Measurements from ENCODE around the gene ZC3H12A. TPM values are rescaled to one million over a fixed set of nuclear protein-coding genes. Genes with fewer than 3 reads are reported as not detected.

ZC3H12A gene
- polyA plus RNA-seq, 5 donors = 1.1 to 2.7 (median 1.9) TPM

DNA sequence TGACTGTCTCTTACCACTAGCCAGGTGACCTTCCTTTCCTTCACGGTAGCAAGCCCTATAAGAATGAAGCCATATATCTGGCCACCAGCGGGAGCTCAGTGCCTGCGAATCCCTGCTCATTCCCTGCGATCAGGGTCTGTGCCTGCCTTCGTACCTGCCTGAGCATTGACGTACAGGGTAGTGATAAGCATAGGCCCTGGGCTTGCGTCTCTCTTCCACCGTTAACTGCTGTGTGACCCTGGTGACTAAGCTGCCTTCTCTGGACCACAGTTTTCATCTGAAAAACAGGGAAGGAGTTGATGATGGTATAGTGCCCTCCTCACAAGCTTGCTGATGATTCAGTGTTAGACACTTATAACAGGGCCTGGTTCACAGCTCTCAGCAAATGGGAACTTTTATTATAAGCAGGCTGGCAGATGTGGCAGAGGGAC is 4.1 kb downstream of the ZC3H12A start:
- no peak for DNase-seq

DNA sequence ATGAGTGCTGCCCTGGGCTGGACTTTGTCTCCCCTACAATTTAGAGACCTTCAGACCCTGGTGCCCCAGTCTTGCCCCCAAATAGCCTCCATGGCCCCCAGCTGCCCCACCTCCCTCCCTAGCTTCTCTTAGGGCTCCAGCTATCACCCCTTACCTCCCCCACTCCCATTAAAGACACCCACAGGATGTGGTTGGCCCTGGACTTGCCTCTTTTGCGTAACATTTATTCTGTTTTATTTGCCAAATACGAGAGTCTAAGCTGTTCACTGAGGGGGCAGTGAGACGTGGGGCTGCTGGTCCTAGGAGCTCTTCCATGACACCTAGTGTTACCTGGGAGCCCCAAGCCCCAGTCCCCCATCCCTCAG is 4.5 kb downstream of the ZC3H12A start:
- no peak for DNase-seq

DNA sequence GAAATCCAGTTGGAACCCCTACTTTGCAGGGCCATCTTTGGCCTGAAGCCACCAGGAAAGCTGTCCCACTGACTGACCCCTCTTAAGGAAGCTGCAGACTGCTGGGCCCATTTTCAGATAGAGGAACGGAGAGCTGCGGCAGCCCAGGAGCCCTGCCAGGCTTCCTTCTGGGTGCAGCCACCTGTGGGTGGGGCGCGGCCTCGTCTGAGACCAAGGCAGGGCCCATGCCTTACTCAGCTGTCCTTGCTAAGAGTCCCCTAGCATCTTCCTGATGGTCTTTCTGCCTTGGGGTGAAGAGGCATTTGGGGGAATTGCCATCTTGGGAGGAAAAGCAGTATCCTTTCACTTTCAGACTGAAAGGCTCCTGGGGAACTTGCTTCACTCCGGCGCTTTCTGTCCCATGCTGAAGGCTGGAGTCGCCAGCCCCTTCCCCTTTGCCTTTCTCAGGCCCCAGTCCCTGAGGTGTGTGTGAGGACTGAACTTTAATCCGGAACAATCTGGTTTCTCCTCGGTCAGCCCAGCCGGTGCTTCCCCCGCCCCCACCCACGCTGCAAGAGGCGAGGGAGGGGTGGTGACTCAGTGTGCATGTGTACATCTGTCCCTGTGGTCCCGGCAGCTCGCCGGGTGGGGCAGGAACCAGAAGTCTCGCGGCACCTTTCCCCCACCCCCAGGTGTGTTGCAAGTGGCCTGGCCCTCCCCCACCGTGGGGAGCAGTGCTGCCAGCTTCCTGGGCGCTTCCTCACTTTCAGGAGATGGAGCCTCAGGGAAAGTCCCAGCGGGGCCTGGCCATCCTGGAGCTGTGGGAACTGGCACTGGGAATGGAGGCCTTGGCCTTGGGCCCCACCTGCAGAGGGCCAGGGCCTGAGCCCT is 5.1 kb downstream of the ZC3H12A start:
- no peak for DNase-seq

DNA sequence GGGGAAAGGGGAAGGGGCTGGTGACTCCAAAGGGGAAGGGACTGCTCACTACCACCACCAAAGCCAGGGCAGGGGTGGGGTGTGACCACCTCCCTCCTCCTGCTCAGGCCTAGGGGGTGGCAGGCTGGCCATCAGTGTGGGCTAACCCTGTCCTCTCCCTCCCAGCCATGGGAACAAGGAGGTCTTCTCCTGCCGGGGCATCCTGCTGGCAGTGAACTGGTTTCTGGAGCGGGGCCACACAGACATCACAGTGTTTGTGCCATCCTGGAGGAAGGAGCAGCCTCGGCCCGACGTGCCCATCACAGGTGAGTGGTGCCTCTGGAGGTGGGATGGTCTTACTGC is 5.7 kb downstream of the ZC3H12A start:
- no peak for DNase-seq

DNA sequence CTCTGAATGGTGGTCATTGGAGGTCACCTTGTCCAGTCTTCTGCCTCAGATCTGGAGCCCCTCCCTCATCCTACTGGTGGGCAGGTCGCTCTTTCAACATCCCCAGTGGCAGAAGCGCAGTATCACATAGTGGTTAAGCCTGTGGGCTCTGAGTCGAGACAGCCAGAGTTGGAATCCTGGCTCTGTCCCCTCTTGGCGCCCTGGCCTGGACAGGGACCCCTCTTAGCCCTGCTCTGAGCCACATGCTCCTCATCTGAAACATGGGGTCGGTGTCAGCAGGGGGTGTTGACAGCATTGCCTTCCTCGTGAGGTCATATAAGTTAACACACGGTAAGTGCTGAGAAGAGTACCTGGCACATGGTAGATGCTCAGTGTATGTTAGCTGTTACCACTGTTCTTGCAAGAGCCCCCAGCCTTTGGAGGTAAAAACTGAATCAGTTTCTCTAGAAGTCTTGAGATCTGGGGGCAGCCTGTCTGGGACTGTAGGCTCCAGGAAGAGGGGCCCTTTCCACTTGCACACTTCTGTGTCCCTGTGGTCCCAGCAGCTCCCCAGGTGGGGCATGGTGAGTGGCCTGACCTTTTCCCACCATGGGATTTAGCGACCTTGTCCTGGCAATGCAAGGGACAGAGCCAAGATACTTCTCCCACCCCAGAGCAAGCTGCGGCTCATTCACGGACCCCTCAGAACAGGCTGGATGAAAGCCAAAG is 6.4 kb downstream of the ZC3H12A start:
- DNase-seq = no peak

DNA sequence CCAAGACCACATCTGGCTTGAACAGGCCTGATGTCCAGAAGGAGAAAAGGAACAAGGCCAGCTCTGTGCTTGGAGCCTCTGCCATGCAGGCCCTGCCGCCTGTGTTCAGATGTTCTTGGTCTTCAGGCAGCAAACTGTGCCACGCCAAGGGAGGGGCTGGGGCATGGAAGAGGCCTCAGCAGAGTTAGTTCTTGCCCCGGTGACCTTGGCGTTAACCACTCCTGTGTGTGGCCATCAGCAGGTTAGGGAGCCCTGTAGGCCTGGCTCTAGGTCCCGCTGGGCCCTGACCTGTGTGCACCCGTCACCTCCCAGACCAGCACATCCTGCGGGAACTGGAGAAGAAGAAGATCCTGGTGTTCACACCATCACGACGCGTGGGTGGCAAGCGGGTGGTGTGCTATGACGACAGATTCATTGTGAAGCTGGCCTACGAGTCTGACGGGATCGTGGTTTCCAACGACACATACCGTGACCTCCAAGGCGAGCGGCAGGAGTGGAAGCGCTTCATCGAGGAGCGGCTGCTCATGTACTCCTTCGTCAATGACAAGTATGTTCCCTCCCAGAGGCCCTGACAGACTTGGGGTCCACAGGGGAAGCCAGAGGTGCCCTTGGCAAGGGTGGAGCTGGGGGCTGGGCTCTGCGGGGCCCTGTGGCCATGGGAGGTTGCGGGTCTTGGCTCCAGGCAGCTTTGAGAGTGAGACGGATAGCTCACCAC is 7.1 kb downstream of the ZC3H12A start:
- no peak for DNase-seq

DNA sequence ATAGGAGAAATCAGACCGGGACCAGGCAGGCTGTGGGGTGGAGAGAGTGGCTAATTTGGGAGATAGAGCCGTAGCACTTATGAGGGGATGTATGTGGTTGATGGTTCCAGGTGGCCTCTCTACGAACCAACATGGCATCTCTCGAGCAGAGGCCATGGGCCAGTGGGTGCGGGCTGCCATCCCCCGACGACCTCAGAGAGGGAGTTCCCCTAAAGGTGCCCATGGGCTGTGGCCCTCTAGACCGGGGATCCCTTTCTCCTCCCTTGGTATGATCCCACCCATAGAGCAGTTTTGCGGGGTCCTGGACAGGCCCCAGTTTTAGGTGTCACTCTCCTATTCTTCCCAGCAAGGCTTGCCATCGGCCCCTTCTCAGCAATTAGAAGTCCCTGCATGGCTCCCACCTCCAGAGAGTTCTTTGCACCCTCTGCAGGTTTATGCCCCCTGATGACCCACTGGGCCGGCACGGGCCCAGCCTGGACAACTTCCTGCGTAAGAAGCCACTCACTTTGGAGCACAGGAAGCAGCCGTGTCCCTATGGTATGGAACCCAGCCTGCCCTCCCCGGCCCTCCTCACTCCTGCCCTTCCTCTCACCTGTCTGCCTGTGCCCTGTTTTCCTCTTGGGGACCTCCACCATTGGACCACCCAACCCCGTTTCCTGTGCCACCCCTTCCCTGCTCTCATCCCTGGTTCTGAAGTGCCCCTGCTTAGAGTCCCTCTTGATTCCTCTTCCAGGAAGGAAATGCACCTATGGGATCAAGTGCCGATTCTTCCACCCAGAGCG is 7.8 kb downstream of the ZC3H12A start:
- DNase-seq = no peak

DNA sequence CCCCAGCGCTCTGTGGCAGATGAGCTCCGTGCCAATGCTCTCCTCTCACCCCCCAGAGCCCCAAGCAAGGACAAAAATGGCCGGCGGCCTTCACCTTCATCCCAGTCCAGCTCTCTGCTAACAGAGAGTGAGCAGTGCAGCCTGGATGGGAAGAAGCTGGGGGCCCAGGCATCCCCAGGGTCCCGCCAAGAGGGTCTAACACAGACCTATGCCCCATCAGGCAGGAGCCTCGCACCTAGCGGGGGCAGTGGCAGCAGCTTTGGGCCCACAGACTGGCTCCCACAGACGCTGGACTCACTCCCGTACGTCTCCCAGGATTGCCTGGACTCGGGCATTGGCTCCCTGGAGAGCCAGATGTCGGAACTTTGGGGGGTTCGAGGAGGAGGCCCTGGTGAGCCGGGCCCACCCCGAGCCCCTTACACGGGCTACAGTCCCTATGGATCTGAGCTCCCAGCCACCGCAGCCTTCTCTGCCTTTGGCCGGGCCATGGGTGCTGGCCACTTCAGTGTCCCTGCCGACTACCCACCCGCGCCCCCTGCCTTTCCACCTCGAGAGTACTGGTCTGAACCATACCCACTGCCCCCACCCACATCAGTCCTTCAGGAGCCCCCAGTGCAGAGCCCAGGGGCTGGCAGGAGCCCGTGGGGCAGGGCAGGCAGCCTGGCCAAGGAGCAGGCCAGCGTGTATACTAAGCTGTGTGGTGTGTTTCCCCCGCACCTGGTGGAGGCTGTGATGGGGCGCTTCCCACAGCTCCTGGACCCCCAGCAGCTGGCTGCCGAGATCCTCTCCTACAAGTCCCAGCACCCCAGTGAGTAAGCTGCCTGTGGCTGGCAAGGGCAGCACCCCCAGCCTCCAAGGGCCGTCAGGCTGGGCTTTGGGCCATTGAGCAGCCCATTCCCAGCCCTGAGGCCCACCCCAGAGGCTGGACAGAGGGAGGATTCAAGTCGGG is 8.7 kb downstream of the ZC3H12A start:
- no peak for DNase-seq

DNA sequence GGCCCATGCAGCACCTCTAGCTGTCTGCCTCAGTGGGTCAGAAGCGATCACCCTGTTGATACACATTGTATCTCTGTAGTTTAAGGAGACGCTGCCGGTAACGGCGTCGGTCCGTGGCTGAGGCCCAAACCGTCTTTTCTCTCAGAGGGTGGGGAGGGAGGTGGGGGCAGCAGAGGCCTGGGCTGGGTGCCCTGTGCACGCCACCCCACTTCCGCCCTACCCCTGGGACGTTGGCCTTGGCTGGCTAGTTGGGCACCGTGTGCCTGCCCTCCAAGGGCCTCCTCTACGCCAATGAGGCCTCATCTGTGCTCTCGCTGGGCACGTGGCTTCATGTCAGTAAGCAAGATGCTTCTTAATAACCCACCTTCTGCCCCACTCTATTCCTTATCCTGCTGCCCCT is 9.4 kb downstream of the ZC3H12A start:
- no peak for DNase-seq

DNA sequence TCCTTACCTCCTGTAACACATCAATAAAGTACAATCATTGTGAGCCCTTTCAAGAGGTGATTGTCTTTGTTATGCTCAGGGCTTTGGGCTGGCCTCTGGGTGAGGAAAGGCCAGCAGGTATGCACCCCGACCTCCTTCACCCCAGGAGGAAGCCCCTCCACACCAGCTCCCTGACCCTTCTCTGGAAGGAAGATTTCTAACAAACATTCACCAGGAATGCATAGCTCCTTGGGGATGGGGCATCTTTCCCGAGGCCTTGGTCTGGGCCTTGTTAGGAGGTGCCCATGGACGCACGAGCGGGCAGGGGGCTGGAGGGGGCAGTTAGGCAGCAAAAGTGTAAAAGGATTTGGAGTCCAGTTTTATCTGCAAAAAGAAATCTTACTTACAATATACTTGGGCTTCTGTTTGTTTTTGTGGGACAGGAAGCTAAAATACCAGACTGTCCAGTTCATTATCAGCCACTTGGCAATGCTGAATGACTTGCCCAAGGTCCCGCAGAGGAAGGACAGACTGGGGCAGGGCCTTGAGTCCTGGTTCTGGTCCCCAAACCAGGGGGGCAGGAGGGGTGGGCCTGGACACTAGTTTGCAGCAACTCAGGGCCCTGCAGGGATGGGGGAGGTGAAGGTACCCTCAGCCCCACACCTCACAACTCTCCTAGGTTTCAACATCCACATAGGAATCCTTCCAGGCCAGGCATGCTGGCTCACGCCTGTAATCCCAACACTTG is 10.1 kb downstream of the ZC3H12A start:
- DNase-seq = no peak

DNA sequence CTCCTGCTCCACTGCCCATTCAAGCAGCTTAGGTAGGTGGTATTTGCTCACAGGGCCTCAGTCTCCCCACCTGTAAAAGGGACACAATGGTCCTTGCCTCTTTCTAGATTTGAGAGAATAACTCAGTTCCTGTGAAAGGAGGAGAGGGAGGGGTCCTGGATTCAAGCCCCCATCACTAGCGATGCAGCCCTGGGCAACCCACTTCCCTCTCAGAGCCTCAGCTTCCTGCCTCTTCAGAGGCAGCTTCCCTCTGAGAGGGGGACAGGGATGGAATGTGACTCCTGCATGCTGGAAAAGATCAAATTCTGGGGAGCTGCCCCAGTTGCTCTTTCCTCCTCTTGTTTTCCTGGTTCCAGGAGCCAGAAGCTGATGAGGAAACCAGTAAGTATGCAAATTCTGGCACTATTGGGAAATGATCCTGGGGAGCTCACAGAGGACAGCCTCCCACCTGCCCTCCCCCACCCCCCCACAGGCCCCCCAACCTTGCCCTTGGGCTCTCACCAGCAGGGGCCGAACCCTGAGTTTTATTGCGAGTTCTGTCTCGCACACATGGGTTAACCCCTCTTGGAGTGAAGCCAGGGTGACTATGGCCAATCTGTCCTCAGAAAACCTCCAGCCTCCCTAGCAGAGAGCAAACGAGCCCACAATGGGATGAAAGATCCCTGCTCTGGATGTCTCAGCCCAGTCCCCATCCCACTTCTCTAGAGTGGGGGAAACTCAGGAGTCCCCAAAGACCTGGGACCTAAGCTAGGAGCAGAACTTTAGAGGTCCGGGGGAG is 11.7 kb downstream of the ZC3H12A start:
- no peak for DNase-seq

DNA sequence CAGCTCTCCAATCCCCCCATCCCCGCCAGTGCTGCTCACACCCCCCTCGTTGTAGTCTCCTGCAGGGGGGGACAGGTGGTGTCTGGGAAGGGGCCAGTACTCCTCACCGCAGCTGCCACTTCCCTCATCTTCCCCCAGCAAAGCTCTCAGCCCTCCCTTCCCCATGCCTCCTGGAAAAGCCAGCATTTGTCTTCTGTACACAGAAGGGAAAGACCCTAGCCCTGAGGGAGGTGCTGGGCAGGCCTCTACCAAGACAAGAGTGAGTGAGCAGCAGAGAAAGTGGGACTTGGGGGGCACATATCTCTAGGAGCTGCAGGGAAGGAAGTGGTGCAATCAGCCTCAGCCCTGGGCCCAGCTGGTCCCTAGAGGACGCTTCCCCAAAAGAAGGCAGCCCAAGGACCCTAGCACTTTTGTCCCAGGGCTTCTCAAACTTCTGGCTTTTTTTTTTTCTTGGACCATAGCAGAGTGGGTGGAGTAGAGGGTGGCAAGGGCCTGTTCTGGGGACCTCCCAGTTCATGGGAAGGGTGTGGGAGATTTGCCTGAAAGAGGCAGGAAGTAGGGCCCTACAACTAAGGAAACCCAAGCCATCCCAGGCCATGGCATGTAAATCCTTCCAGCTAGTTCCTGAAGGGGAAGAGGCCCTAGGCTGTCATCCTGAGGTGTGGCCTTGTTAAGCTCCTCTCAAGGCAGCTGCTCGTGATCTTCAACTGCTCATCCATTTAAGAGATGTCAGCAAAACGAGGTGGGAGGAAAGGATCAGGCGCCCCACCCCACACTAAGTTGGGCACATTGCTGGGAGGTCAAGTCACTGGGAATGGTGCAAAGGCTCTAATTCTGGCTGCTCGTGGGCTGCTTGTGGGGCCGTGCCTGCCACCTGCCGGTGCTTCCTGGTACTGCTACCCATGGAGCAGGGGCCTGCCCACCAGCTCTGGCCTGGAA is 12.6 kb downstream of the ZC3H12A start:
- DNase-seq = peak in 1 of 2 donors; percentile 63

DNA sequence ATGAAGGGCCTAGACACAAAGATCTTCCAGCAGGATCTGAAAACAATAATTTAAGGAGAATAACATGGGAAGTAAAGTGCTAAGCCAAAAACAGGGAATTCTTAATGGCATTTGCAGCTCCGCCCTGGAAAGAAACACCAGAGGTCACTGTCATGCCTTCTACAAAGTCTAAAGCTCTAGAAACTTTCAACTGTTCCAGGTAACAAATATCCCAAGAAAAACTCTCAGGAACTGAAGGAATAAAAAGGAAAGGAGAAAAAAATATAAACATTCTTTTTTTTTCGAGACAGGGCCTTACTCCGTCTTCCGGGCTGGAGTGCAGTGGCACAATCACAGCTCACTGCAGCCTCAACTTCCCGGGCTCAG is 13.2 kb downstream of the ZC3H12A start:
- no peak for DNase-seq

DNA sequence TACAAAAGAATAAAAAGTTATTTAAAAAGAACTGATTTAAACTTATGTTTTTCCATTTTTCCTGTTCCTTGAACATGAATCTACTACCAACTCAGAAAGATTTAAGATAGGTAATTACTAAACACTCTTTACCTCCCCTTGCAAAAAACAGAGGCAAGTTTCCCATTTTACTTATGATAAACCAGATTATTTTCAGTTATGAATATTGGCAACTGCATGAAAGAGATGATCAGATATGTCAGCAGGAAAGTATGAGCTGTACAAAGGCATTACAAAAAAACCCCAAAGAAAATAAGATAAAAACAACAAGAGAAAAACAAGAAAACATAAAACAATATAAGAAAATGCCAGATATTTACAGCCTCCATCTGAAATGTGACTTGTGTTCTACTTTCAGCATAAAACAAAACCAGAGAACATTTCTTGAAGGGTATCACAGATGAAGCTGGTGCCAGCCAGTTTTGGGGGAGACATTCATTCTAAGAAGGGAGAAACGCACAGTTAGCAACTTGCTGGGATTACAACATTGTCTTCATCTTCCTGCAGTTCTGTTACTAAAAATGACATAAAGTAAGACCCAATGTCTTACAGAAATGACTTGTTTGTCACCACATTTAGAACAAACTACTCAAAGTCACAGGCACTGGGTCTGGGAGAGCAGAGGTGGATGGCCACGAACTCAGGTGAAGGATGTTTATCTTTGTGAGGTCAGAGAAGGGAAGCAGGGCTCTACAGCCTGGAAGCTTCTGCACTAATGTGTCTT is 19.1 kb downstream of the ZC3H12A start:
- no peak for DNase-seq

DNA sequence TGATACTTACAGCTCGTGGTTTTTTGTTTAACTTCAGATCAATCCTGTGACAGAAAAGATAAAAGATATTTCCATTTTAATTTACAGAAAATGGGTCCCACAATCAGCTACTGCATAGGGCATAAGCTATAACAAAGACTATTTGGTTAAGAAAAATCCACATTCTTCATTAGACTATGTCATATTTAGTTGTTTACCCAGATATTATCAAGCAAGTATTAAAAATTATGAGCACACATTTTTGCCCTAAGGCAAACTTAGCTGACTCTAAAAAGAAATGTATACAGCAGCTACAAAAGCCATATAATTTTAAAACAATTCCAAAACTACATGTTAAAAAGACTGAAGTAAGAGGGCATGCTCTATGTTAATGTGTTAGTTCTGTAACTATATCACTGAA is 21.5 kb downstream of the ZC3H12A start:
- DNase-seq = no peak

DNA sequence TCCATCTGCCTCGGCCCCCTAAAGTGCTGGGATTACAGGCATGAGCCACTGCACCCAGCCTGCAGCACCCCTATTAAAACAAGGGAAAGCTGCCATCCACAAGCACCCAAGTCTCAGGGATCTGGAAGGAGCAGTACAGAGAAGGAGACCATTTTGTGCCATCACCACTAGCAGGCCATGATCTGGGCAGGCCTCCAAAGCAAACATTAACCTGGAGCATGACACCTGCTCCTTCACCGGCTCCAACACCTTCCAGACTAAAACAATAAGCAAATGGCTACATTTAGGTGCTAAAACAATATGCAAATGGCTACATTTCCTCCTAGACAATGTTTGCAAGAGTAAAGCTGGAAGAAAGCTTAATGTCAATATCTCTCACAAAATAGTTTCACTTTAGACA is 23.5 kb downstream of the ZC3H12A start:
- no peak for DNase-seq

DNA sequence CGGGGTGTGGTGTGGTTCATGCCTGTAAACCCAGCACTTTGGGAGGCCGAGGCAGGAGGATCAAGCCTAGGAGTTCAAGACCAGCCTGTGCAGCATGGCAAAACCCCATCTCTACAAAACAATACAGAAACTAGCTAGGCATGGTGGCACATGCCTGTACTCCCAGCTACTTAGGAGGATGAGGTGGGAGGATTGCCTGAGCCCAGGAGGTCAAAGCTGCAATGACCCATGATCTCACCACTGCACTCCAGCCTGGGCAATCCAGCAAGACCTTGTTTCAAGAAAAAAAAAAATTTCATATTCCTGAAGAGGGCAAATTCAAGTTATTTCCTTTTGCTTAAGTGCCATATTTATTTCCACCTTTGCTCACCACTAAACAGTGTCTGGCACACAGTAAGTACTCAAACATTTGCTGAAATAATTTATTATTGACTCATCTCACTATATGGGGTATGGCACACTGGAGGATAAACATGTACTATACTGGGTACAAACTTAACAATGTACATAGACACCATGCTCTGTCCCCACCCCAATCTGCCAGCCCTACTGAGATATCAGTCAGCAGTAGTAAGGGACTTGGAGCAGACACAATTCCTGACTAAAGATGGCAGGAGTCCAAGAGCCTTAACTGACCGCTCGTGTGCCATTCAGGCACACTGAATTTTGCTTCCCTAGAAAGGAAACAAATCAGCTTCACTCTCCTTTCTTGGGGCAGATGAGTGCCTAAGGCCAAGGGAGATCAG is 24.7 kb downstream of the ZC3H12A start:
- no peak for DNase-seq
